Tibial artery (tissue), 4 donors: Measurements from ENCODE around the gene PTPN14.

Source experiments
- DNase-seq, 2 donors: peaks; one replicate each; pipeline ENCODE4 v3.0.0-alpha.2; 2019
- H3K27ac ChIP-seq, 2 donors: fragments of 200-600 bp; sonication (generic) in 1 of 2; 1 replicate in 1 of 2; 2 replicates in 1 of 2; pipeline ENCODE4 v1.5.1; 2018 to 2019; ENCODE audit warnings: mild to moderate bottlenecking in 1 of 2
- H3K27me3 ChIP-seq, 2 donors: fragments of 200-600 bp; sonication (generic) in 1 of 2; one replicate each; pipeline versions ENCODE4 v1.5.1 to v1.6.0; 2016 to 2019
- H3K36me3 ChIP-seq, 3 donors: fragments of 200-600 bp; sonication (generic) in 2 of 3; one replicate each; pipeline ENCODE4 v1.5.1; 2016 to 2019; ENCODE audit warnings: mild to moderate bottlenecking in 2 of 3
- H3K4me1 ChIP-seq, 4 donors: fragments of 200-600 bp; sonication (generic) in 2 of 4; 1 replicate in 3 of 4; 2 replicates in 1 of 4; pipeline ENCODE4 v1.5.1; 2016 to 2019
- H3K4me3 ChIP-seq, 2 donors: fragments of 200-600 bp; sonication (generic) in 1 of 2; 1 replicate in 1 of 2; 2 replicates in 1 of 2; pipeline ENCODE4 v1.5.1; 2018 to 2019; ENCODE audit warnings: mild to moderate bottlenecking in 2 of 2
- H3K9me3 ChIP-seq, 3 donors: fragments of 200-600 bp; sonication (generic) in 1 of 3; one replicate each; pipeline ENCODE4 v1.5.1; 2016 to 2019
- intact Hi-C: fragments of 100-400 bp; cut with DNase I; formaldehyde crosslinking; loops from one replicate; pipeline ENCODE4 v1.15.0; 2023; ENCODE audit warnings: low total_unique reads
- TF ChIP-seq, protein P1 (sequence below), 2 experiments: fragments of 200-600 bp in 1 of 2; fragments of 450-650 bp in 1 of 2; IDR thresholded peaks; one replicate each; pipeline ENCODE4 v1.5.1; 2017 to 2019; ENCODE audit warnings: antibody characterized with exemption in 2 of 2, mild to moderate bottlenecking in 1 of 2, moderate library complexity in 1 of 2

Gene PTPN14

GRCh38 chr1:214330715-214331114 is 220.7 kb downstream of the PTPN14 start:
- no peaks in the 10 kb centered on the region for H3K27me3 ChIP-seq
- H3K27ac ChIP-seq: no peak overlapping the region
- TF ChIP-seq, protein P1, sequence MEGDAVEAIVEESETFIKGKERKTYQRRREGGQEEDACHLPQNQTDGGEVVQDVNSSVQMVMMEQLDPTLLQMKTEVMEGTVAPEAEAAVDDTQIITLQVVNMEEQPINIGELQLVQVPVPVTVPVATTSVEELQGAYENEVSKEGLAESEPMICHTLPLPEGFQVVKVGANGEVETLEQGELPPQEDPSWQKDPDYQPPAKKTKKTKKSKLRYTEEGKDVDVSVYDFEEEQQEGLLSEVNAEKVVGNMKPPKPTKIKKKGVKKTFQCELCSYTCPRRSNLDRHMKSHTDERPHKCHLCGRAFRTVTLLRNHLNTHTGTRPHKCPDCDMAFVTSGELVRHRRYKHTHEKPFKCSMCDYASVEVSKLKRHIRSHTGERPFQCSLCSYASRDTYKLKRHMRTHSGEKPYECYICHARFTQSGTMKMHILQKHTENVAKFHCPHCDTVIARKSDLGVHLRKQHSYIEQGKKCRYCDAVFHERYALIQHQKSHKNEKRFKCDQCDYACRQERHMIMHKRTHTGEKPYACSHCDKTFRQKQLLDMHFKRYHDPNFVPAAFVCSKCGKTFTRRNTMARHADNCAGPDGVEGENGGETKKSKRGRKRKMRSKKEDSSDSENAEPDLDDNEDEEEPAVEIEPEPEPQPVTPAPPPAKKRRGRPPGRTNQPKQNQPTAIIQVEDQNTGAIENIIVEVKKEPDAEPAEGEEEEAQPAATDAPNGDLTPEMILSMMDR (IDR thresholded peaks at IDR 0.05): no peak
- no peak for DNase-seq
- intact Hi-C loops: loop anchor here (5.0 kb wide), 1 partner anchor 257 kb away; no protein-coding TSS in a partner anchor
- peaks cover 0 to 30% (median 15%) of the 10 kb centered on the region in 3 donors for H3K36me3 ChIP-seq
- H3K4me1 ChIP-seq: peaks cover 0 to 6% (median 2%) of the 10 kb centered on the region in 4 donors
- H3K9me3 ChIP-seq: no peaks in the 10 kb centered on the region
- no peak overlapping the region for H3K4me3 ChIP-seq

- intact Hi-C loops: loop anchor here (5.0 kb wide), 1 partner anchor 257 kb away; no protein-coding TSS in a partner anchor
- DNase-seq: no peak
- TF ChIP-seq, protein P1 (IDR thresholded peaks at IDR 0.05): no peak
- peaks cover 0 to 29% (median 15%) of the 10 kb centered on the region in 3 donors for H3K36me3 ChIP-seq
- no peak overlapping the region for H3K4me3 ChIP-seq
- H3K27ac ChIP-seq: no peak overlapping the region
- no peaks in the 10 kb centered on the region for H3K27me3 ChIP-seq
- H3K9me3 ChIP-seq: no peaks in the 10 kb centered on the region
- peaks cover 0 to 6% (median 2%) of the 10 kb centered on the region in 4 donors for H3K4me1 ChIP-seq
Observed at GRCh38 chr1:214330222-214330621, 221.2 kb downstream of the PTPN14 start.

DNA sequence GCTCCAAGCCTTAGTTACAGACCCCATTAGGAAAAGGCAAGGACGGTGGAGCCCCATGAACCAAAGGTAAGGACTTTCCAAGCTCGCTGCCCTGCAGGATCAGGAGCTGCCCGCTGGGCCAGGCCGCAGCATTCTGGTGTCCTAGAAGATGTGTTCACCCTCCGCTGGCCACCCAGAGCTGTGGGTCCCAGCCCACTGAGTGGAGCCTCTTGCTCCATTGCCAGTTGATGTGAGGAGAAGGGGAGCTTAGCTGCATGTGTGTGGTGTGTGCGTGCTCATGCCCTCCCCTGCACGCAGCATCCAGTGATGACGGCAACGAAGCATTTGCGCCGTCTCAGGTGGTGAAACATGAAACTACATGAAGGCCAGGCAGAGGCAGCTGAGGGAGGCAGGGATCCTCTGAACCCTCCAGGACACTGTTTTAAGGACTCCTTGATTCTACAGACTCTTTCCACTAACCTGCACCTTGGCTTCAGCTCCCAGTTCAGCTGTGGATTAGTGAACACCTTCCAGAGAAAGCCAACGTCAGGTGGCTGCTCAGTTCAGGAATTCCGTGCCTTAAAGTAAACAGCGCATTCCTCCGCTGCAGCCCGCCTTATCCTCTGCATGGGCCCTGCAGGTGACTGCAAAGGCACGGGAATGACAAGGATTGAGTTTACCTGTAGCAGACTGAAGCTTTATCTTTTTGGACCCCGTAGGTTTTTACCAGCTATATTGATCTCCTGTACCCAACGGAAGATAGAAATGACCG is 221.8 kb downstream of the PTPN14 start:
- intact Hi-C loops: loop anchor here (5.0 kb wide), 3 partner anchors 67 to 258 kb away; no protein-coding TSS in a partner anchor
- TF ChIP-seq, protein P1 (IDR thresholded peaks at IDR 0.05): no peak
- H3K9me3 ChIP-seq: no peaks in the 10 kb centered on the region
- H3K27me3 ChIP-seq: no peaks in the 10 kb centered on the region
- peaks cover 0 to 31% (median 15%) of the 10 kb centered on the region in 3 donors for H3K36me3 ChIP-seq
- no peak overlapping the region for H3K27ac ChIP-seq
- DNase-seq: no peak
- H3K4me3 ChIP-seq: no peak overlapping the region
- H3K4me1 ChIP-seq: peaks cover 0 to 6% (median 2%) of the 10 kb centered on the region in 4 donors

DNA sequence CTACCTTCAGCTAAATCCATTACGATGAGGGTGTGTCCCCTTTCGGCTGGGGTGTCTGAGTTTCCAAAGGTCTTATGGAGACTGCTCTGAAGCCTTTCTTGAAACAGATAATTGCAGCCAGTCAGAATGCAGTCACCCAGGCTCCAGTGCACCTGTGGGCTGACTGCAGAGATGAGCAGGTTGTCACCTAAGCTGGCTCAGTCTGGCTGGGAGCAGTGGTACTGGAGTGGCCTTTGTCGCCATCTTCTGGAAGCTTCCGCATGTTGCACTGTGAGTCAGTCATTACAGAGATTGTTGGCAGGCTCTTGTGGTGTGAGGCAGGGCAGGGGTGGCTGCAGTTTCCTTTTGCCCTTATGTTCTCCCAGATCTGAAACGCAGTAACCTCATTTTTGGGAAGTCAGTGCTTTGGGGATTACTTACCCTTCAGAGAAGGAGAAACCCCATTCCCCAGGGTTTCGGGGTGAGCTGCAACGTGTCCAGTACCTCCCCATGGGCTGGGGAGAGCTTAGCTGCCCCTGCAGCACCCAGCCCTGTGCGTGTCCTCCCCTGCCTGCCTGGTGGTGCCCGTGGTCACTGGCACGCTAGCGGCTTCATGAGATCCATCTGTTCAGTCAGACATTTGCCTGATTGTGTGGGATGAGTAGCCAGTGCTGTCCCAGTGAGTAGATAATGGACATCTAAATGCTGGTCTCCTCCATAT is 222.5 kb downstream of the PTPN14 start:
- TF ChIP-seq, protein P1 (IDR thresholded peaks at IDR 0.05): peak; percentile 92
- intact Hi-C loops: loop anchor here (5.0 kb wide), 2 partner anchors 67 to 112 kb away; no protein-coding TSS in a partner anchor
- Histone ChIP-seq H3K27ac (no peak overlapping the region), H3K4me3 (no peak overlapping the region), H3K36me3 (peaks cover 0 to 27% (median 11%) of the 10 kb centered on the region in 3 donors), H3K4me1 (peaks cover 0 to 6% (median 2%) of the 10 kb centered on the region in 4 donors), H3K9me3 (no peaks in the 10 kb centered on the region), H3K27me3 (no peaks in the 10 kb centered on the region)
- peak; percentile 77 to 84 for DNase-seq

DNA sequence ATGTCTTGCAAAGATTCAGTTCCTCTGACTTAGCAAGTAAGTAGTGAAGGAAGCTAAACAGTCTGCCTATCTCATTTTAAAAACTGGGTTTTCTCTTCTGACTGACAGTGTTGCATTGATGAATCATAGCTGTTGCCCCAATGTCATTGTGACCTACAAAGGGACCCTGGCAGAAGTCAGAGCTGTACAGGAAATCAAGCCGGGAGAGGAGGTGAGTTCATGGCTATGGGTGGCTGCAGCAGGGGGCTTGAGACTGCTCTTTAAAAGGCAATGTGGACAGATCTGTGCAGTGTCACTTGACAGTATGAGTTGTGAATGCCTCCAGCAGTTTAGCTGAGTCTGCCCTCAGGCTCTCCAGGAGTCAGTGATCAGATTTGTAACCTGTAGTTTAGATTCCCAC is 223.9 kb downstream of the PTPN14 start:
- intact Hi-C loops: loop anchor here (5.0 kb wide), 2 partner anchors 65 to 110 kb away; no protein-coding TSS in a partner anchor
- H3K27me3 ChIP-seq: no peaks in the 10 kb centered on the region
- no peak overlapping the region for H3K4me3 ChIP-seq
- TF ChIP-seq, protein P1 (IDR thresholded peaks at IDR 0.05): no peak
- no peaks in the 10 kb centered on the region for H3K4me1 ChIP-seq
- no peak for DNase-seq
- H3K36me3 ChIP-seq: peaks cover 0 to 26% (median 11%) of the 10 kb centered on the region in 3 donors
- no peaks in the 10 kb centered on the region for H3K9me3 ChIP-seq
- H3K27ac ChIP-seq: no peak overlapping the region
